HL-60 (cell line): ENCODE measurements around the gene BDH1.

Source experiments
- REST ChIP-seq: IDR thresholded peaks from 2 replicates; pipeline ENCODE4 v1.6.1; 2012; ENCODE audit warnings: low read depth; ENCODE audit not compliant: insufficient replicate concordance
- TF ChIP-seq, protein P1 (sequence below): IDR thresholded peaks from one replicate; pipeline ENCODE4 v1.5.1; 2011; ENCODE audit warnings: low read length, control low read depth, inconsistent platforms; ENCODE audit not compliant: insufficient read depth

- TF ChIP-seq, protein P1, sequence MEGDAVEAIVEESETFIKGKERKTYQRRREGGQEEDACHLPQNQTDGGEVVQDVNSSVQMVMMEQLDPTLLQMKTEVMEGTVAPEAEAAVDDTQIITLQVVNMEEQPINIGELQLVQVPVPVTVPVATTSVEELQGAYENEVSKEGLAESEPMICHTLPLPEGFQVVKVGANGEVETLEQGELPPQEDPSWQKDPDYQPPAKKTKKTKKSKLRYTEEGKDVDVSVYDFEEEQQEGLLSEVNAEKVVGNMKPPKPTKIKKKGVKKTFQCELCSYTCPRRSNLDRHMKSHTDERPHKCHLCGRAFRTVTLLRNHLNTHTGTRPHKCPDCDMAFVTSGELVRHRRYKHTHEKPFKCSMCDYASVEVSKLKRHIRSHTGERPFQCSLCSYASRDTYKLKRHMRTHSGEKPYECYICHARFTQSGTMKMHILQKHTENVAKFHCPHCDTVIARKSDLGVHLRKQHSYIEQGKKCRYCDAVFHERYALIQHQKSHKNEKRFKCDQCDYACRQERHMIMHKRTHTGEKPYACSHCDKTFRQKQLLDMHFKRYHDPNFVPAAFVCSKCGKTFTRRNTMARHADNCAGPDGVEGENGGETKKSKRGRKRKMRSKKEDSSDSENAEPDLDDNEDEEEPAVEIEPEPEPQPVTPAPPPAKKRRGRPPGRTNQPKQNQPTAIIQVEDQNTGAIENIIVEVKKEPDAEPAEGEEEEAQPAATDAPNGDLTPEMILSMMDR = no peak
- TF ChIP-seq REST = no peak
These were observed 36.7 kb upstream of the BDH1 start for GRCh38 chr3:197592361-197593045.
